NCI-H2107 (cell line): ENCODE data around the gene VASH2.
"Not testable (repeated sequence)": the region's sequence is repeated elsewhere in the genome, so short reads cannot be mapped to it uniquely, and the experiment has no call there.

Experiments
- DNase-seq: peaks from one replicate; lab custom pipeline; 2025; lab: John Stamatoyannopoulos, UW

The VASH2 gene

GRCh38 chr1:212950243-212951125, at the start of gene VASH2:
Gene VASH2 (plus strand): TSS chr1:212950541. CDS start chr1:212951543, 1,002 bp downstream.
- DNase-seq = peak; percentile 87

GRCh38 chr1:212901290-212901689, 49.1 kb upstream of the VASH2 start:
- no peak for DNase-seq

GRCh38 chr1:212902054-212902453, 48.3 kb upstream of the VASH2 start:
- no peak for DNase-seq

GRCh38 chr1:212903664-212904063, 46.7 kb upstream of the VASH2 start:
- no peak for DNase-seq

GRCh38 chr1:212908071-212908470, 42.3 kb upstream of the VASH2 start:
- DNase-seq = not testable (repeated sequence)

- no peak for DNase-seq
Observed at GRCh38 chr1:212908971-212909370, 41.4 kb upstream of the VASH2 start.

- no peak for DNase-seq
Observed at GRCh38 chr1:212909652-212910063, 40.7 kb upstream of the VASH2 start.

- not testable (repeated sequence) for DNase-seq
Observed at GRCh38 chr1:212910213-212910612, 40.1 kb upstream of the VASH2 start.

GRCh38 chr1:212913638-212914037, 36.7 kb upstream of the VASH2 start:
- DNase-seq = not testable (repeated sequence)

GRCh38 chr1:212914110-212914509, 36.2 kb upstream of the VASH2 start:
- DNase-seq = not testable (repeated sequence)

GRCh38 chr1:212914789-212915188, 35.6 kb upstream of the VASH2 start:
- DNase-seq = no peak

GRCh38 chr1:212915245-212916091, 34.9 kb upstream of the VASH2 start:
- DNase-seq = no peak

- no peak for DNase-seq
Observed at GRCh38 chr1:212916481-212917133, 33.7 kb upstream of the VASH2 start.

GRCh38 chr1:212917134-212917485, 33.2 kb upstream of the VASH2 start:
- no peak for DNase-seq

- no peak for DNase-seq
Observed at GRCh38 chr1:212917858-212918257, 32.5 kb upstream of the VASH2 start.

GRCh38 chr1:212918824-212919223, 31.5 kb upstream of the VASH2 start:
- DNase-seq = no peak

- DNase-seq = no peak
Observed at GRCh38 chr1:212920246-212920645, 30.1 kb upstream of the VASH2 start.

- no peak for DNase-seq
Observed at GRCh38 chr1:212920896-212921295, 29.4 kb upstream of the VASH2 start.

- DNase-seq = no peak
Observed at GRCh38 chr1:212922016-212922415, 28.3 kb upstream of the VASH2 start.

- no peak for DNase-seq
Observed at GRCh38 chr1:212926372-212926771, 24.0 kb upstream of the VASH2 start.

- DNase-seq = no peak
Observed at GRCh38 chr1:212928323-212929291, 21.7 kb upstream of the VASH2 start.
